Stomach (tissue), 9 donors: ENCODE measurements around the gene IGSF10. TPM values are rescaled to one million over a fixed set of nuclear protein-coding genes. Genes with fewer than 3 reads are reported as not detected.
A peak's percentile ranks its signal among the peaks of the same experiment; 100 is the strongest.

ENCODE experiments used
- DNase-seq, 2 donors: peaks; one replicate each; pipeline versions ENCODE4 v3.0.0 to v3.0.0-alpha.2; 2013 to 2019
- H3K27ac ChIP-seq, 5 donors: fragments of 200-600 bp in 4 of 5; sonication (generic) in 4 of 5; one replicate each; pipeline ENCODE4 v1.5.1; 2013 to 2019; ENCODE audit warnings: mild to moderate bottlenecking in 1 of 5, moderate library complexity in 1 of 5
- H3K27me3 ChIP-seq, 3 donors: fragments of 200-600 bp; sonication (generic); one replicate each; pipeline ENCODE4 v1.5.1; 2017 to 2019; ENCODE audit warnings: mixed run types in 1 of 3
- H3K36me3 ChIP-seq, 4 donors: fragments of 200-600 bp; sonication (generic); 1 replicate in 3 of 4; 2 replicates in 1 of 4; pipeline ENCODE4 v1.5.1; 2016 to 2019
- H3K4me1 ChIP-seq, 4 donors: fragments of 200-600 bp; sonication (generic); one replicate each; pipeline ENCODE4 v1.5.1; 2016 to 2019
- H3K4me3 ChIP-seq, 4 donors: fragments of 200-600 bp; sonication (generic) in 3 of 4; one replicate each; pipeline ENCODE4 v1.5.1; 2016 to 2019; ENCODE audit warnings: mild to moderate bottlenecking in 1 of 4
- H3K9me3 ChIP-seq, 4 donors: fragments of 200-600 bp; sonication (generic); one replicate each; pipeline ENCODE4 v1.5.1; 2016 to 2019
- CTCF ChIP-seq, 7 experiments: fragments of 450-650 bp in 4 of 7; fragments of 200-600 bp in 3 of 7; sonication (generic) in 3 of 7; IDR thresholded peaks; one replicate each; pipeline ENCODE4 v1.5.1; 2016 to 2019; ENCODE audit warnings: antibody characterized with exemption in 7 of 7, control low read depth in 2 of 7, mild to moderate bottlenecking in 1 of 7
- EP300 ChIP-seq: sonication (generic); formaldehyde crosslinking; IDR thresholded peaks from one replicate; pipeline ENCODE4 v1.6.1; 2017; ENCODE audit warnings: antibody characterized with exemption
- POLR2A ChIP-seq, 4 donors: fragments of 450-650 bp; IDR thresholded peaks; one replicate each; pipeline ENCODE4 v1.6.1; 2016; ENCODE audit warnings: antibody characterized with exemption in 4 of 4, control low read depth in 2 of 4, mild to moderate bottlenecking in 1 of 4, moderate library complexity in 1 of 4
- POLR2AphosphoS5 ChIP-seq, 3 donors: sonication (generic); formaldehyde crosslinking; IDR thresholded peaks; one replicate each; pipeline ENCODE4 v1.6.1; 2016; ENCODE audit warnings: antibody characterized with exemption in 3 of 3
- WGBS, 5 donors: extraction: QIAGEN DNeasy Blood & Tissue Kit in 3 of 5; methylation state at CpG; one replicate each; pipeline versions ENCODE4 v1.1.5 to v1.1.7; 2013 to 2018; 5-methylcytosine and 5-hydroxymethylcytosine counted together
- intact Hi-C: fragments of 100-400 bp; cut with DNase I; formaldehyde crosslinking; loops from one replicate; pipeline ENCODE4 v1.15.1; 2023; ENCODE audit warnings: low total_unique reads
- polyA plus RNA-seq, 3 donors: library from polyadenylated mRNA; stranded (reverse); fragments of 200-250 nt; gene quantifications; one replicate each; pipeline ENCODE4 v1.2.3, GENCODE V29; 2013
- total RNA-seq, 5 donors: library from RNA; depleted of rRNA; stranded (reverse); fragments of >200 nt; gene quantifications; one replicate each; pipeline versions ENCODE4 v1.1.0 to v1.2.3, GENCODE V29; 2014 to 2016
- donor health status: healthy with polysubstance abuse.
- donor health status: Bipolar disorder and iron deficiency.
- donor health status: healthy.

Gene IGSF10
- total and polyA plus RNA-seq, 8 donors, result under 0.01 to 11.9 (median 0.19) TPM; not detected in 1

- Histone ChIP-seq H3K27ac (no peak overlapping the region), H3K27me3 (no peaks in the 10 kb centered on the region), H3K36me3 (no peaks in the 10 kb centered on the region), H3K9me3 (no peaks in the 10 kb centered on the region), H3K4me1 (peaks cover 0 to 4% (median 0%) of the 10 kb centered on the region in 4 donors), H3K4me3 (no peak overlapping the region)
- no peak for TF ChIP-seq CTCF (IDR thresholded peaks at IDR 0.05)
- no peak for TF ChIP-seq EP300
- no peak for TF ChIP-seq POLR2A (IDR thresholded peaks at IDR 0.05)
- TF ChIP-seq POLR2AphosphoS5 (IDR thresholded peaks at IDR 0.05), result no peak
- DNase-seq, result peak in 1 of 2 donors; percentile 37
- intact Hi-C loops, result loop anchor here (10.0 kb wide), 2 partner anchors 401 to 471 kb away; no protein-coding TSS in a partner anchor
- 80 to 86% (median 84%) methylated on average over 7 of the region's 7 CpGs for WGBS, 5 donors
These were observed 17.3 kb downstream of the IGSF10 start for GRCh38 chr3:151443583-151443982.

GRCh38 chr3:151440940-151441339 lies 19.9 kb downstream of the IGSF10 start:
- no peak overlapping the region for H3K27ac ChIP-seq
- H3K27me3 ChIP-seq, result no peaks in the 10 kb centered on the region
- H3K4me1 ChIP-seq, result peaks cover 0 to 4% (median 0%) of the 10 kb centered on the region in 4 donors
- no peak for DNase-seq
- WGBS, 5 donors, result 94 to 100% (median 95%) methylated on average over 1 of the region's 1 CpG
- H3K4me3 ChIP-seq, result no peak overlapping the region
- H3K36me3 ChIP-seq, result no peaks in the 10 kb centered on the region
- intact Hi-C loops, result loop anchor here (10.0 kb wide), 2 partner anchors 404 to 474 kb away; no protein-coding TSS in a partner anchor
- no peaks in the 10 kb centered on the region for H3K9me3 ChIP-seq
- TF ChIP-seq CTCF (IDR thresholded peaks at IDR 0.05), result no peak
- TF ChIP-seq POLR2A (IDR thresholded peaks at IDR 0.05), result no peak
- TF ChIP-seq POLR2AphosphoS5 (IDR thresholded peaks at IDR 0.05), result no peak
- TF ChIP-seq EP300, result no peak

GRCh38 chr3:151439652-151440125 lies 21.2 kb downstream of the IGSF10 start:
- H3K27ac ChIP-seq, result no peak overlapping the region
- WGBS, 5 donors, result 14 to 28% (median 18%) methylated on average over 3 of the region's 3 CpGs
- peak in 1 of 2 donors; percentile 86 for DNase-seq
- no peak for TF ChIP-seq POLR2AphosphoS5 (IDR thresholded peaks at IDR 0.05)
- TF ChIP-seq CTCF (IDR thresholded peaks at IDR 0.05), result peak in 5 of 7 experiments; percentile 83 to 91 (median 86)
- no peaks in the 10 kb centered on the region for H3K9me3 ChIP-seq
- intact Hi-C loops, result loop anchor here (10.0 kb wide), 2 partner anchors 405 to 475 kb away; no protein-coding TSS in a partner anchor
- H3K4me1 ChIP-seq, result peaks cover 0 to 5% (median 0%) of the 10 kb centered on the region in 4 donors
- H3K27me3 ChIP-seq, result no peaks in the 10 kb centered on the region
- H3K36me3 ChIP-seq, result no peaks in the 10 kb centered on the region
- no peak overlapping the region for H3K4me3 ChIP-seq

GRCh38 chr3:151437906-151438305 lies 23.0 kb downstream of the IGSF10 start:
- Histone ChIP-seq H3K27ac (no peak overlapping the region), H3K4me1 (peaks cover 0 to 14% (median 3%) of the 10 kb centered on the region in 4 donors), H3K36me3 (no peaks in the 10 kb centered on the region), H3K4me3 (no peak overlapping the region), H3K27me3 (no peaks in the 10 kb centered on the region), H3K9me3 (no peaks in the 10 kb centered on the region)
- 87 to 95% (median 89%) methylated on average over 6 of the region's 6 CpGs for whole genome bisulfite sequencing, 5 donors
- intact Hi-C loops, result no loop called here
- no peak for DNase-seq
- no peak for TF ChIP-seq POLR2AphosphoS5 (IDR thresholded peaks at IDR 0.05)
- TF ChIP-seq POLR2A (IDR thresholded peaks at IDR 0.05), result no peak
- TF ChIP-seq EP300, result no peak
- no peak for TF ChIP-seq CTCF (IDR thresholded peaks at IDR 0.05)
